ENCODE results near the gene RNASE11.
A peak's percentile ranks its signal among the peaks of the same experiment; 100 is the strongest.
"Not testable (repeated sequence)": the region's sequence is repeated elsewhere in the genome, so short reads cannot be mapped to it uniquely, and the experiment has no call there.

The RNASE11 gene

GRCh38 chr14:20614038-20614840 is 26.4 kb upstream of the RNASE11 start:
- DNase-seq (ENCODE audit: extremely low read depth in 1 of 2, low read depth in 1 of 2) = no peak

- DNase-seq (ENCODE audit: extremely low read depth in 1 of 2, low read depth in 1 of 2) = peak in 1 of 2 donors; percentile 51
Measured at GRCh38 chr14:20613094-20614037, 25.6 kb upstream of the RNASE11 start.

GRCh38 chr14:20612403-20612802 is 24.6 kb upstream of the RNASE11 start:
- DNase-seq (ENCODE audit: extremely low read depth in 1 of 2, low read depth in 1 of 2) = no peak

GRCh38 chr14:20611277-20611676 is 23.5 kb upstream of the RNASE11 start:
- DNase-seq (ENCODE audit: extremely low read depth in 1 of 2, low read depth in 1 of 2) = no peak

GRCh38 chr14:20610002-20610765 is 22.4 kb upstream of the RNASE11 start:
- peak in 1 of 2 donors; percentile 48 for DNase-seq (ENCODE audit: extremely low read depth in 1 of 2, low read depth in 1 of 2)

GRCh38 chr14:20609215-20610001 is 21.6 kb upstream of the RNASE11 start:
- peak in 1 of 2 donors; percentile 19 for DNase-seq (ENCODE audit: extremely low read depth in 1 of 2, low read depth in 1 of 2)

GRCh38 chr14:20608383-20609110 is 20.7 kb upstream of the RNASE11 start:
- no peak for DNase-seq (ENCODE audit: extremely low read depth in 1 of 2, low read depth in 1 of 2)

GRCh38 chr14:20607617-20608016 is 19.8 kb upstream of the RNASE11 start:
- no peak for DNase-seq (ENCODE audit: extremely low read depth in 1 of 2, low read depth in 1 of 2)

GRCh38 chr14:20606902-20607242 is 19.1 kb upstream of the RNASE11 start:
- DNase-seq (ENCODE audit: extremely low read depth in 1 of 2, low read depth in 1 of 2) = no peak

GRCh38 chr14:20606190-20606901 is 18.5 kb upstream of the RNASE11 start:
- DNase-seq (ENCODE audit: extremely low read depth in 1 of 2, low read depth in 1 of 2) = no peak

GRCh38 chr14:20603813-20604690 is 16.3 kb upstream of the RNASE11 start:
- DNase-seq (ENCODE audit: extremely low read depth in 1 of 2, low read depth in 1 of 2) = no peak

GRCh38 chr14:20602583-20602982 is 14.8 kb upstream of the RNASE11 start:
- DNase-seq (ENCODE audit: extremely low read depth in 1 of 2, low read depth in 1 of 2) = no peak

- no peak for DNase-seq (ENCODE audit: extremely low read depth in 1 of 2, low read depth in 1 of 2)
Measured at GRCh38 chr14:20601522-20601921, 13.7 kb upstream of the RNASE11 start.

- DNase-seq (ENCODE audit: extremely low read depth in 1 of 2, low read depth in 1 of 2) = no peak
Measured at GRCh38 chr14:20597108-20597507, 9.3 kb upstream of the RNASE11 start.

GRCh38 chr14:20595726-20596125 is 7.9 kb upstream of the RNASE11 start:
- not testable (repeated sequence) for DNase-seq (ENCODE audit: extremely low read depth in 1 of 2, low read depth in 1 of 2)

GRCh38 chr14:20592574-20592973 is 4.8 kb upstream of the RNASE11 start:
- no peak for DNase-seq (ENCODE audit: extremely low read depth in 1 of 2, low read depth in 1 of 2)

- DNase-seq (ENCODE audit: extremely low read depth in 1 of 2, low read depth in 1 of 2) = no peak
Measured at GRCh38 chr14:20591235-20591634, 3.4 kb upstream of the RNASE11 start, which contains the start of gene RNASE12. Gene RNASE12, minus strand, starts transcription at chr14:20591376. Its CDS starts 653 bp downstream, at chr14:20590723.

- DNase-seq (ENCODE audit: extremely low read depth in 1 of 2, low read depth in 1 of 2) = no peak
Measured at GRCh38 chr14:20583908-20584307, 3.9 kb downstream of the RNASE11 start.
